ENCODE results near the gene RNF14. TPM values are rescaled to one million over a fixed set of nuclear protein-coding genes. Genes with fewer than 3 reads are reported as not detected.

RNF14 gene
- total and polyA plus RNA-seq, 2 of the 8 experiments (the other 6 are each of a cell fraction or from before 2014, with no cell fraction given), result 4.7 to 20.2 TPM

DNA sequence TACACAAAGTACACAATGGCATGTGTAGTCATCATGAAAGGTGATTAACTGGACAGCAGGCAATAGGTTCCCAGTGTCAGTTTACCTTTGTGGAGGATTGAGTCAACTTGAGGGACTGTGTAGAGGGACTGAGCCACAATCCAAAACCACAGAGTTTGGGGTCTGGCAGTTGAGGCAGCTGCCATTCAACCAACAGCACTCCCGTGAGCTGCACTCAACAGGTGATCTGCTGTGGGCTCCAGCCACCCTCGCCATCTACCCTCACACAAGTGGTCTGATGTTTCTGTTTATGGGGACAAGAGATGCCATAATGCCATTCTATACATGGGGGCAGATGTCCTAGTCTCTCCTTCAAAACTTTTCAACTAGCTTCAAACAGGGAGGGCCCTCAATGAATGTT, 48.1 kb upstream of the RNF14 start (continued):
- TF ChIP-seq, protein P1, sequence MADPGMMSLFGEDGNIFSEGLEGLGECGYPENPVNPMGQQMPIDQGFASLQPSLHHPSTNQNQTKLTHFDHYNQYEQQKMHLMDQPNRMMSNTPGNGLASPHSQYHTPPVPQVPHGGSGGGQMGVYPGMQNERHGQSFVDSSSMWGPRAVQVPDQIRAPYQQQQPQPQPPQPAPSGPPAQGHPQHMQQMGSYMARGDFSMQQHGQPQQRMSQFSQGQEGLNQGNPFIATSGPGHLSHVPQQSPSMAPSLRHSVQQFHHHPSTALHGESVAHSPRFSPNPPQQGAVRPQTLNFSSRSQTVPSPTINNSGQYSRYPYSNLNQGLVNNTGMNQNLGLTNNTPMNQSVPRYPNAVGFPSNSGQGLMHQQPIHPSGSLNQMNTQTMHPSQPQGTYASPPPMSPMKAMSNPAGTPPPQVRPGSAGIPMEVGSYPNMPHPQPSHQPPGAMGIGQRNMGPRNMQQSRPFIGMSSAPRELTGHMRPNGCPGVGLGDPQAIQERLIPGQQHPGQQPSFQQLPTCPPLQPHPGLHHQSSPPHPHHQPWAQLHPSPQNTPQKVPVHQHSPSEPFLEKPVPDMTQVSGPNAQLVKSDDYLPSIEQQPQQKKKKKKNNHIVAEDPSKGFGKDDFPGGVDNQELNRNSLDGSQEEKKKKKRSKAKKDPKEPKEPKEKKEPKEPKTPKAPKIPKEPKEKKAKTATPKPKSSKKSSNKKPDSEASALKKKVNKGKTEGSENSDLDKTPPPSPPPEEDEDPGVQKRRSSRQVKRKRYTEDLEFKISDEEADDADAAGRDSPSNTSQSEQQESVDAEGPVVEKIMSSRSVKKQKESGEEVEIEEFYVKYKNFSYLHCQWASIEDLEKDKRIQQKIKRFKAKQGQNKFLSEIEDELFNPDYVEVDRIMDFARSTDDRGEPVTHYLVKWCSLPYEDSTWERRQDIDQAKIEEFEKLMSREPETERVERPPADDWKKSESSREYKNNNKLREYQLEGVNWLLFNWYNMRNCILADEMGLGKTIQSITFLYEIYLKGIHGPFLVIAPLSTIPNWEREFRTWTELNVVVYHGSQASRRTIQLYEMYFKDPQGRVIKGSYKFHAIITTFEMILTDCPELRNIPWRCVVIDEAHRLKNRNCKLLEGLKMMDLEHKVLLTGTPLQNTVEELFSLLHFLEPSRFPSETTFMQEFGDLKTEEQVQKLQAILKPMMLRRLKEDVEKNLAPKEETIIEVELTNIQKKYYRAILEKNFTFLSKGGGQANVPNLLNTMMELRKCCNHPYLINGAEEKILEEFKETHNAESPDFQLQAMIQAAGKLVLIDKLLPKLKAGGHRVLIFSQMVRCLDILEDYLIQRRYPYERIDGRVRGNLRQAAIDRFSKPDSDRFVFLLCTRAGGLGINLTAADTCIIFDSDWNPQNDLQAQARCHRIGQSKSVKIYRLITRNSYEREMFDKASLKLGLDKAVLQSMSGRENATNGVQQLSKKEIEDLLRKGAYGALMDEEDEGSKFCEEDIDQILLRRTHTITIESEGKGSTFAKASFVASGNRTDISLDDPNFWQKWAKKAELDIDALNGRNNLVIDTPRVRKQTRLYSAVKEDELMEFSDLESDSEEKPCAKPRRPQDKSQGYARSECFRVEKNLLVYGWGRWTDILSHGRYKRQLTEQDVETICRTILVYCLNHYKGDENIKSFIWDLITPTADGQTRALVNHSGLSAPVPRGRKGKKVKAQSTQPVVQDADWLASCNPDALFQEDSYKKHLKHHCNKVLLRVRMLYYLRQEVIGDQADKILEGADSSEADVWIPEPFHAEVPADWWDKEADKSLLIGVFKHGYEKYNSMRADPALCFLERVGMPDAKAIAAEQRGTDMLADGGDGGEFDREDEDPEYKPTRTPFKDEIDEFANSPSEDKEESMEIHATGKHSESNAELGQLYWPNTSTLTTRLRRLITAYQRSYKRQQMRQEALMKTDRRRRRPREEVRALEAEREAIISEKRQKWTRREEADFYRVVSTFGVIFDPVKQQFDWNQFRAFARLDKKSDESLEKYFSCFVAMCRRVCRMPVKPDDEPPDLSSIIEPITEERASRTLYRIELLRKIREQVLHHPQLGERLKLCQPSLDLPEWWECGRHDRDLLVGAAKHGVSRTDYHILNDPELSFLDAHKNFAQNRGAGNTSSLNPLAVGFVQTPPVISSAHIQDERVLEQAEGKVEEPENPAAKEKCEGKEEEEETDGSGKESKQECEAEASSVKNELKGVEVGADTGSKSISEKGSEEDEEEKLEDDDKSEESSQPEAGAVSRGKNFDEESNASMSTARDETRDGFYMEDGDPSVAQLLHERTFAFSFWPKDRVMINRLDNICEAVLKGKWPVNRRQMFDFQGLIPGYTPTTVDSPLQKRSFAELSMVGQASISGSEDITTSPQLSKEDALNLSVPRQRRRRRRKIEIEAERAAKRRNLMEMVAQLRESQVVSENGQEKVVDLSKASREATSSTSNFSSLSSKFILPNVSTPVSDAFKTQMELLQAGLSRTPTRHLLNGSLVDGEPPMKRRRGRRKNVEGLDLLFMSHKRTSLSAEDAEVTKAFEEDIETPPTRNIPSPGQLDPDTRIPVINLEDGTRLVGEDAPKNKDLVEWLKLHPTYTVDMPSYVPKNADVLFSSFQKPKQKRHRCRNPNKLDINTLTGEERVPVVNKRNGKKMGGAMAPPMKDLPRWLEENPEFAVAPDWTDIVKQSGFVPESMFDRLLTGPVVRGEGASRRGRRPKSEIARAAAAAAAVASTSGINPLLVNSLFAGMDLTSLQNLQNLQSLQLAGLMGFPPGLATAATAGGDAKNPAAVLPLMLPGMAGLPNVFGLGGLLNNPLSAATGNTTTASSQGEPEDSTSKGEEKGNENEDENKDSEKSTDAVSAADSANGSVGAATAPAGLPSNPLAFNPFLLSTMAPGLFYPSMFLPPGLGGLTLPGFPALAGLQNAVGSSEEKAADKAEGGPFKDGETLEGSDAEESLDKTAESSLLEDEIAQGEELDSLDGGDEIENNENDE (IDR thresholded peaks at IDR 0.05; ENCODE audit: insufficient replicate concordance, low read length), result no peak
- no peak for TF ChIP-seq FOSL1 (IDR thresholded peaks at IDR 0.05; ENCODE audit: insufficient read depth, low read depth, low read length)
- no peak for TF ChIP-seq SUZ12 (IDR thresholded peaks at IDR 0.05; ENCODE audit: low read length)
- no peak for TF ChIP-seq POLR2AphosphoS5 (IDR thresholded peaks at IDR 0.05; ENCODE audit: low read depth, low read length)
- no peak for TF ChIP-seq HDAC6 (IDR thresholded peaks at IDR 0.05; ENCODE audit: low read depth, low read length)
- TF ChIP-seq RFX5 (IDR thresholded peaks at IDR 0.05; ENCODE audit: borderline replicate concordance, low read depth, low read length), result no peak
- TF ChIP-seq BCL11A (IDR thresholded peaks at IDR 0.05; ENCODE audit: low read depth in 2 of 2, low read length in 2 of 2), result no peak
- TF ChIP-seq ZNF274 (IDR thresholded peaks at IDR 0.05; ENCODE audit: borderline replicate concordance, extremely low read depth, low read length), result no peak
- TF ChIP-seq, protein P2, sequence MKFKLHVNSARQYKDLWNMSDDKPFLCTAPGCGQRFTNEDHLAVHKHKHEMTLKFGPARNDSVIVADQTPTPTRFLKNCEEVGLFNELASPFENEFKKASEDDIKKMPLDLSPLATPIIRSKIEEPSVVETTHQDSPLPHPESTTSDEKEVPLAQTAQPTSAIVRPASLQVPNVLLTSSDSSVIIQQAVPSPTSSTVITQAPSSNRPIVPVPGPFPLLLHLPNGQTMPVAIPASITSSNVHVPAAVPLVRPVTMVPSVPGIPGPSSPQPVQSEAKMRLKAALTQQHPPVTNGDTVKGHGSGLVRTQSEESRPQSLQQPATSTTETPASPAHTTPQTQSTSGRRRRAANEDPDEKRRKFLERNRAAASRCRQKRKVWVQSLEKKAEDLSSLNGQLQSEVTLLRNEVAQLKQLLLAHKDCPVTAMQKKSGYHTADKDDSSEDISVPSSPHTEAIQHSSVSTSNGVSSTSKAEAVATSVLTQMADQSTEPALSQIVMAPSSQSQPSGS (IDR thresholded peaks at IDR 0.05; ENCODE audit: low read length), result no peak
- TF ChIP-seq CEBPB (IDR thresholded peaks at IDR 0.05; ENCODE audit: low read depth, low read length), result no peak

Measured in H1 (cell line).